ENCODE measurements around the gene ELOB. TPM values are rescaled to one million over a fixed set of nuclear protein-coding genes. Genes with fewer than 3 reads are reported as not detected.

Gene ELOB
- polyA plus RNA-seq, 1 of the 3 experiments (the other 2 are of a cell fraction) = 329 TPM

DNA sequence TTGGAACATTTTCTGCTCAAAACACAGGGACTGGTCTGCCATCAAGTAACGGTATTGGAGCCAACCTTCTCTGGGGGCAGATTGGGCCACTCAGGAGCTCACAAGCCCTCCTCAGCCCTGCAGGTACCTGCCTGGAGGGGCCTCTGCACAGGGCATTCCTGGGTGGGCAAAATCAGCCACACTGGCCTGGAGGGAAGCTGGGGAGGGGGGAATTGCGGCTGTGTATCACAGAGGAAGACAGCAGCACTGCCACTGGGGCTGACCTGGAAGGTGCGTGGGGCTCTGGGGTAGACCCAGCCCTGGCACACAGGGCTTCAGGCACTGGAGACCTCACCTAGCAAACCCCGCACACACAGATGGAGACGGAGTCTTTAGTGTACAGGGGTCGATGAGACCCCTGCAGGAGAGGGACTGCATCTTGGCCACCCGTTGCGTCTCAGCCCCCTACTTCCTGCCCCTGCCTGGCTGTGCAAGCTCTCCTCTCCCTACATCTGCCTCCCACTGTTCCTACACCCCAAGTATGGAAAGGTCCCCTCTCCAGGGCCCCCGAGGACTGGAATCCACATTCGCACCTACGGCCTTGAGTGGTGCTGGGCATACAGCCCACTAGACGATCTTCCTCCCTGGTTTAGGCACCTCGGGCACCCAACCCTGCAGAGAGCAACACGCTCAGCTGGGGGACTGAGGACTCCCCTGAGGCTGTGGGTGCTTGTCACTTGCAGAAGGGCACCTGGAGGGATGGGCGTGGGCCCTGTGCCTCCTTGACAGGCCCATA is 31.8 kb downstream of the ELOB start (continued):
- TF ChIP-seq, protein P1, sequence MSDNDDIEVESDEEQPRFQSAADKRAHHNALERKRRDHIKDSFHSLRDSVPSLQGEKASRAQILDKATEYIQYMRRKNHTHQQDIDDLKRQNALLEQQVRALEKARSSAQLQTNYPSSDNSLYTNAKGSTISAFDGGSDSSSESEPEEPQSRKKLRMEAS (IDR thresholded peaks at IDR 0.05; ENCODE audit: low read depth) = no peak

DNA sequence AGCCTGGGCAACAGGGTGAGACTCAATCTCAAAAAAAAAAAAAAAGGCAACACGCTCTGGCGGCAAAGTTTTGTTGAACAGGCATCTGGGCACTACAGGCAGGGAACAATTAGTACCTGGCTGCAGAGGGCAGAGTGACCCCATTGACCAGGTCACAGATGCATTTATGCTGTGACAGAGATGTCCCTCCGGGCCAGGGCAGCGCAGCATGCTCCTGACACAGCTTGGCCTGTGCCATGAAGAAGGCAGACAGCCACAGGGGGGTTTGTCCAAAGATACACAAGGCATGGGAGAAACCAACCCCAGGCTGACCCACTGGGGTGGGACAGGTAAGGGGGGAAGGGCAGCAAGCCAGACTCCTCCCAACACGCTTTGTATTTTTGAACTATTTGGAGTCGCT is 32.4 kb downstream of the ELOB start:
- no peak overlapping the region for H2AFZ ChIP-seq (ENCODE audit: low read depth)

DNA sequence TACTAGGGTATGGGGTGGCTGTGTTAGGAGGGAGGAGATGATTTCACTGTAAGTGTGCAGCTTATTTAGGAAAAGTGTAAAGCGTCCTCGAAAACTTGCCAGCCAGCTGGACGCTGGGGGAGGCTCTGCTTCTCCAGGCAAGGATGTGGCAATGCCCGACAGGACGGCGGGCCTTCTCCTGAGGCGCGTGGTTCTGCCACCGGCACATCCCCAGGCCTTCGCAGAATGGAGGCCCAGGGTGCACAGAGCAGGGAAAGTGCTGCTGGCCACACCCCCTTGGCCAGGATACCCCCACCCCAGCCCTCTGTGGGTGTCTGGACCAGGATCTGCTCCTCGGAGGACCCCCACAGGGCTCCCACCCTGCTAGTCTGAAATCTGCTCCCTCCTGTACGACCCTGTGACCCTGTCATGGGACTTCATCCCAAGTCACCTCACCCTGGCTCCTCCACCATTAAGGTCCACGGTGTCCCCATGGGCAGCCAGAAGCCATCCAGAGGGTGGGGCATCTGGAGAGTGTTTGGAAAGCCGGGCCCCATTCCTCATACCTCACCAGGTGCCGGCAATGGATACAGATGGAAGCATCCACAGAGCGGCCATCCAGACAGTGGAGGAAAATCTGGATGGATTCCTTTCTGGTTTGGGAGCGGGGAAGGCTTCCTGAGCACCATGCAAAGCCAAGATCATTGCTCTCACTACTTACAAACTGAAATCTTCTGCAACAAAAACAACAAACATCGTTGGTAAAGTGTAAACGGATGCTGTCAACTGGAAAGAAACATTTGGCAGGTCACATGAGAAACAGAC is 33.9 kb downstream of the ELOB start:
- POLR2A ChIA-PET = no interaction called here
- no peaks in the 10 kb centered on the region for H3K27me3 ChIP-seq (ENCODE audit: insufficient read depth)
- 73% methylated on average over 12 of the region's 19 CpGs for WGBS (ENCODE audit: low lambda C conversion rate)
- no peaks in the 10 kb centered on the region for H3K9me3 ChIP-seq
- H3K79me2 ChIP-seq (ENCODE audit: insufficient read depth) = no peaks in the 10 kb centered on the region
- H3K4me1 ChIP-seq (ENCODE audit: control insufficient read depth in 1 of 2, insufficient read depth in 2 of 2, low read depth in 1 of 2, low read length in 1 of 2) = no peaks in the 10 kb centered on the region; a peak in 1 of 4 replicates
- no peak for DNase-seq
- H3K36me3 ChIP-seq (replicated peaks in 1 of 2; ENCODE audit: control insufficient read depth in 1 of 2, insufficient read depth in 2 of 2, low read length in 1 of 2) = no peaks in the 10 kb centered on the region
- H3K27ac ChIP-seq (ENCODE audit: low read depth in 2 of 2, low read length in 1 of 2) = no peak overlapping the region
- no peak overlapping the region for H3K4me3 ChIP-seq (ENCODE audit: low read depth in 2 of 2, low read length in 1 of 2)
- CTCF ChIA-PET = no interaction called here
- no peaks in the 10 kb centered on the region for H3F3A ChIP-seq (replicated peaks; ENCODE audit: insufficient read depth)
- H3K9ac ChIP-seq = no peak overlapping the region
- H2AFZ ChIP-seq (ENCODE audit: low read depth) = no peak overlapping the region
- no peak overlapping the region for H3K4me2 ChIP-seq
- no peaks in the 10 kb centered on the region for H4K20me1 ChIP-seq (ENCODE audit: insufficient read depth)
- H3K9me2 ChIP-seq = no peaks in the 10 kb centered on the region
- TF ChIP-seq, protein P2, sequence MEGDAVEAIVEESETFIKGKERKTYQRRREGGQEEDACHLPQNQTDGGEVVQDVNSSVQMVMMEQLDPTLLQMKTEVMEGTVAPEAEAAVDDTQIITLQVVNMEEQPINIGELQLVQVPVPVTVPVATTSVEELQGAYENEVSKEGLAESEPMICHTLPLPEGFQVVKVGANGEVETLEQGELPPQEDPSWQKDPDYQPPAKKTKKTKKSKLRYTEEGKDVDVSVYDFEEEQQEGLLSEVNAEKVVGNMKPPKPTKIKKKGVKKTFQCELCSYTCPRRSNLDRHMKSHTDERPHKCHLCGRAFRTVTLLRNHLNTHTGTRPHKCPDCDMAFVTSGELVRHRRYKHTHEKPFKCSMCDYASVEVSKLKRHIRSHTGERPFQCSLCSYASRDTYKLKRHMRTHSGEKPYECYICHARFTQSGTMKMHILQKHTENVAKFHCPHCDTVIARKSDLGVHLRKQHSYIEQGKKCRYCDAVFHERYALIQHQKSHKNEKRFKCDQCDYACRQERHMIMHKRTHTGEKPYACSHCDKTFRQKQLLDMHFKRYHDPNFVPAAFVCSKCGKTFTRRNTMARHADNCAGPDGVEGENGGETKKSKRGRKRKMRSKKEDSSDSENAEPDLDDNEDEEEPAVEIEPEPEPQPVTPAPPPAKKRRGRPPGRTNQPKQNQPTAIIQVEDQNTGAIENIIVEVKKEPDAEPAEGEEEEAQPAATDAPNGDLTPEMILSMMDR (IDR thresholded peaks at IDR 0.05) = no peak
- no peak for TF ChIP-seq SMC3 (IDR thresholded peaks at IDR 0.05; ENCODE audit: low read depth, low read length)
- no peak for TF ChIP-seq GATA2 (CRISPR knock-in tag; IDR thresholded peaks at IDR 0.05)
- no peak for TF ChIP-seq TCF12 (IDR thresholded peaks at IDR 0.05)
- TF ChIP-seq FOSL2 (IDR thresholded peaks at IDR 0.05; ENCODE audit: borderline replicate concordance, low read depth) = no peak
- TF ChIP-seq, protein P3, sequence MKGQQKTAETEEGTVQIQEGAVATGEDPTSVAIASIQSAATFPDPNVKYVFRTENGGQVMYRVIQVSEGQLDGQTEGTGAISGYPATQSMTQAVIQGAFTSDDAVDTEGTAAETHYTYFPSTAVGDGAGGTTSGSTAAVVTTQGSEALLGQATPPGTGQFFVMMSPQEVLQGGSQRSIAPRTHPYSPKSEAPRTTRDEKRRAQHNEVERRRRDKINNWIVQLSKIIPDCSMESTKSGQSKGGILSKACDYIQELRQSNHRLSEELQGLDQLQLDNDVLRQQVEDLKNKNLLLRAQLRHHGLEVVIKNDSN (IDR thresholded peaks at IDR 0.05; ENCODE audit: borderline replicate concordance, low read depth) = no peak
- no peak for TF ChIP-seq MXI1 (IDR thresholded peaks at IDR 0.05; ENCODE audit: low read depth, low read length)
- no peak for TF ChIP-seq RXRA (IDR thresholded peaks at IDR 0.05; ENCODE audit: borderline replicate concordance, low read depth)
- TF ChIP-seq, protein P4, sequence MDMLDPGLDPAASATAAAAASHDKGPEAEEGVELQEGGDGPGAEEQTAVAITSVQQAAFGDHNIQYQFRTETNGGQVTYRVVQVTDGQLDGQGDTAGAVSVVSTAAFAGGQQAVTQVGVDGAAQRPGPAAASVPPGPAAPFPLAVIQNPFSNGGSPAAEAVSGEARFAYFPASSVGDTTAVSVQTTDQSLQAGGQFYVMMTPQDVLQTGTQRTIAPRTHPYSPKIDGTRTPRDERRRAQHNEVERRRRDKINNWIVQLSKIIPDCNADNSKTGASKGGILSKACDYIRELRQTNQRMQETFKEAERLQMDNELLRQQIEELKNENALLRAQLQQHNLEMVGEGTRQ (IDR thresholded peaks at IDR 0.05; ENCODE audit: borderline replicate concordance, low read depth, low read length) = no peak
- TF ChIP-seq, protein P5, sequence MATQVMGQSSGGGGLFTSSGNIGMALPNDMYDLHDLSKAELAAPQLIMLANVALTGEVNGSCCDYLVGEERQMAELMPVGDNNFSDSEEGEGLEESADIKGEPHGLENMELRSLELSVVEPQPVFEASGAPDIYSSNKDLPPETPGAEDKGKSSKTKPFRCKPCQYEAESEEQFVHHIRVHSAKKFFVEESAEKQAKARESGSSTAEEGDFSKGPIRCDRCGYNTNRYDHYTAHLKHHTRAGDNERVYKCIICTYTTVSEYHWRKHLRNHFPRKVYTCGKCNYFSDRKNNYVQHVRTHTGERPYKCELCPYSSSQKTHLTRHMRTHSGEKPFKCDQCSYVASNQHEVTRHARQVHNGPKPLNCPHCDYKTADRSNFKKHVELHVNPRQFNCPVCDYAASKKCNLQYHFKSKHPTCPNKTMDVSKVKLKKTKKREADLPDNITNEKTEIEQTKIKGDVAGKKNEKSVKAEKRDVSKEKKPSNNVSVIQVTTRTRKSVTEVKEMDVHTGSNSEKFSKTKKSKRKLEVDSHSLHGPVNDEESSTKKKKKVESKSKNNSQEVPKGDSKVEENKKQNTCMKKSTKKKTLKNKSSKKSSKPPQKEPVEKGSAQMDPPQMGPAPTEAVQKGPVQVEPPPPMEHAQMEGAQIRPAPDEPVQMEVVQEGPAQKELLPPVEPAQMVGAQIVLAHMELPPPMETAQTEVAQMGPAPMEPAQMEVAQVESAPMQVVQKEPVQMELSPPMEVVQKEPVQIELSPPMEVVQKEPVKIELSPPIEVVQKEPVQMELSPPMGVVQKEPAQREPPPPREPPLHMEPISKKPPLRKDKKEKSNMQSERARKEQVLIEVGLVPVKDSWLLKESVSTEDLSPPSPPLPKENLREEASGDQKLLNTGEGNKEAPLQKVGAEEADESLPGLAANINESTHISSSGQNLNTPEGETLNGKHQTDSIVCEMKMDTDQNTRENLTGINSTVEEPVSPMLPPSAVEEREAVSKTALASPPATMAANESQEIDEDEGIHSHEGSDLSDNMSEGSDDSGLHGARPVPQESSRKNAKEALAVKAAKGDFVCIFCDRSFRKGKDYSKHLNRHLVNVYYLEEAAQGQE (IDR thresholded peaks at IDR 0.05; ENCODE audit: low read depth, low read length) = no peak
- TF ChIP-seq YY1 (IDR thresholded peaks at IDR 0.05; ENCODE audit: low read depth) = no peak
- no peak for TF ChIP-seq FOXM1 (IDR thresholded peaks at IDR 0.05; ENCODE audit: low read depth)
- TF ChIP-seq CHD2 (IDR thresholded peaks at IDR 0.05; ENCODE audit: low read length, partially characterized antibody) = no peak
- no peak for TF ChIP-seq TEAD4 (IDR thresholded peaks at IDR 0.05; ENCODE audit: borderline replicate concordance, insufficient read depth)

More for the DNA sequence above, 32.4 kb downstream of the ELOB start:
- H4K20me1 ChIP-seq (ENCODE audit: insufficient read depth) = no peaks in the 10 kb centered on the region
- no peak overlapping the region for H3K4me3 ChIP-seq (ENCODE audit: low read depth in 2 of 2, low read length in 1 of 2)
- H3F3A ChIP-seq (replicated peaks; ENCODE audit: insufficient read depth) = no peaks in the 10 kb centered on the region
- DNase-seq = no peak
- no peaks in the 10 kb centered on the region for H3K79me2 ChIP-seq (ENCODE audit: insufficient read depth)
- H3K27me3 ChIP-seq (ENCODE audit: insufficient read depth) = no peaks in the 10 kb centered on the region
- no peaks in the 10 kb centered on the region for H3K9me3 ChIP-seq
- H3K9me2 ChIP-seq = no peaks in the 10 kb centered on the region
- TF ChIP-seq MXI1 (IDR thresholded peaks at IDR 0.05; ENCODE audit: low read depth, low read length) (no peak), TAF1 (IDR thresholded peaks at IDR 0.05; ENCODE audit: borderline replicate concordance, low read depth, low read length) (no peak)
- H3K9ac ChIP-seq = no peak overlapping the region
- ChIA-PET CTCF (no interaction called here), POLR2A (no interaction called here)
- H3K4me2 ChIP-seq = no peak overlapping the region
- WGBS (ENCODE audit: low lambda C conversion rate) = 95% methylated on average over 5 of the region's 6 CpGs
- H3K36me3 ChIP-seq (replicated peaks in 1 of 2; ENCODE audit: control insufficient read depth in 1 of 2, insufficient read depth in 2 of 2, low read length in 1 of 2) = no peaks in the 10 kb centered on the region
- no peaks in the 10 kb centered on the region; a peak in 1 of 4 replicates for H3K4me1 ChIP-seq (ENCODE audit: control insufficient read depth in 1 of 2, insufficient read depth in 2 of 2, low read depth in 1 of 2, low read length in 1 of 2)
- no peak overlapping the region for H3K27ac ChIP-seq (ENCODE audit: low read depth in 2 of 2, low read length in 1 of 2)

Measured in SK-N-SH (cell line).